NT2/D1 (cell line): ENCODE measurements around the gene NME7.

ENCODE experiments used
- SUZ12 ChIP-seq: IDR thresholded peaks from 2 replicates; pipeline ENCODE4 v1.6.1; 2011; ENCODE audit not compliant: insufficient read length, insufficient read depth; ENCODE audit errors: extremely low read depth
- YY1 ChIP-seq: IDR thresholded peaks from 2 replicates; pipeline ENCODE4 v1.6.1; 2011; ENCODE audit not compliant: insufficient read length, insufficient read depth
- ZNF274 ChIP-seq: IDR thresholded peaks from 2 replicates; pipeline ENCODE4 v1.6.1; 2011; ENCODE audit warnings: mild to moderate bottlenecking, low read depth, low read length

- TF ChIP-seq SUZ12 (no peak), ZNF274 (no peak), YY1 (no peak)
Measured at GRCh38 chr1:169316556-169316955, 51.0 kb downstream of the NME7 start.
